Thyroid gland (tissue), 4 donors: ENCODE results near the gene EXT2.

ENCODE experiments used
- CTCF ChIP-seq, 6 experiments: fragments of 200-600 bp in 3 of 6; fragments of 450-650 bp in 3 of 6; sonication (generic) in 3 of 6; IDR thresholded peaks; one replicate each; pipeline ENCODE4 v1.5.1; 2016 to 2019; ENCODE audit warnings: antibody characterized with exemption in 6 of 6, mild to moderate bottlenecking in 2 of 6, inconsistent platforms in 1 of 6, moderate library complexity in 1 of 6
- POLR2A ChIP-seq, 2 donors: fragments of 450-650 bp; IDR thresholded peaks; one replicate each; pipeline ENCODE4 v1.6.1; 2017; ENCODE audit warnings: antibody characterized with exemption in 2 of 2, mild to moderate bottlenecking in 2 of 2, moderate library complexity in 1 of 2

GRCh38 chr11:44066732-44067141 lies 28.7 kb upstream of the EXT2 start:
- TF ChIP-seq CTCF (IDR thresholded peaks at IDR 0.05), result no peak
- TF ChIP-seq POLR2A (IDR thresholded peaks at IDR 0.05), result no peak
